Thoracic aorta (tissue), 2 donors: ENCODE results near the gene WDR27. TPM values are rescaled to one million over a fixed set of nuclear protein-coding genes. Genes with fewer than 3 reads are reported as not detected.

ENCODE experiments used
- ATAC-seq: fragments of 150-250 bp; one replicate; pipeline ENCODE4 v1.8.0; 2017; ENCODE audit warnings: low read depth; ENCODE audit not compliant: insufficient number of reproducible peaks, low FRiP score
- DNase-seq: peaks from one replicate; pipeline ENCODE4 v3.0.0-alpha.2; 2020; ENCODE audit warnings: low spot score
- H3K27ac ChIP-seq, 2 donors: fragments of 200-600 bp; sonication (generic); 1 replicate in 1 of 2; 2 replicates in 1 of 2; pipeline ENCODE4 v1.5.1; 2016; ENCODE audit warnings: mild to moderate bottlenecking in 2 of 2, moderate library complexity in 2 of 2
- H3K27me3 ChIP-seq: fragments of 200-600 bp; sonication (generic); replicated peaks from 2 replicates; pipeline ENCODE4 v1.6.0; 2016; ENCODE audit warnings: mild to moderate bottlenecking; ENCODE audit not compliant: insufficient read depth
- H3K36me3 ChIP-seq: fragments of 200-600 bp; sonication (generic); one replicate; pipeline ENCODE4 v1.5.1; 2016
- H3K4me1 ChIP-seq, 2 donors: fragments of 200-600 bp; sonication (generic); 1 replicate in 1 of 2; 2 replicates in 1 of 2; pipeline versions ENCODE4 v1.5.1 to v1.6.0; 2016; ENCODE audit warnings: low read depth in 2 of 2, mild to moderate bottlenecking in 1 of 2; ENCODE audit not compliant: control insufficient read depth in 1 of 2
- H3K4me3 ChIP-seq: fragments of 200-600 bp; sonication (generic); 2 replicates; pipeline ENCODE4 v1.5.1; 2016; ENCODE audit warnings: mild to moderate bottlenecking
- H3K9me3 ChIP-seq: fragments of 200-600 bp; sonication (generic); 2 replicates; pipeline ENCODE4 v1.5.1; 2016
- CTCF ChIP-seq: fragments of 200-600 bp; sonication (generic); IDR thresholded peaks from one replicate; pipeline ENCODE4 v1.5.1; 2019; ENCODE audit warnings: antibody characterized with exemption
- total RNA-seq, 2 donors: library from RNA; depleted of rRNA; stranded (reverse); fragments of >200 nt; gene quantifications; one replicate each; pipeline versions ENCODE4 v1.1.0 to v1.2.3, GENCODE V29; 2016

The WDR27 gene
- total RNA-seq, 2 donors from 2014 or later = 22.5 to 48.2 TPM

GRCh38 chr6:169720207-169720855 is 18.5 kb upstream of the WDR27 start:
- Histone ChIP-seq H3K4me3 (no peak overlapping the region), H3K27me3 (no peaks in the 10 kb centered on the region), H3K9me3 (no peaks in the 10 kb centered on the region), H3K36me3 (peaks cover under 1% of the 10 kb centered on the region), H3K27ac (no peak overlapping the region), H3K4me1 (peaks cover 22% of the 10 kb centered on the region in 2 donors)
- TF ChIP-seq CTCF = no peak
- ATAC-seq = no peak
- no peak for DNase-seq

- no peak for DNase-seq
- TF ChIP-seq CTCF = no peak
- Histone ChIP-seq H3K27me3 (no peaks in the 10 kb centered on the region), H3K36me3 (peaks cover 12% of the 10 kb centered on the region), H3K4me3 (no peak overlapping the region), H3K27ac (no peak overlapping the region), H3K9me3 (no peaks in the 10 kb centered on the region), H3K4me1 (peaks cover 16 to 22% of the 10 kb centered on the region in 2 donors)
- ATAC-seq = no peak
Observed at GRCh38 chr6:169719117-169719516, 17.3 kb upstream of the WDR27 start.

GRCh38 chr6:169714595-169714994 is 12.8 kb upstream of the WDR27 start:
- Histone ChIP-seq H3K9me3 (no peaks in the 10 kb centered on the region), H3K27ac (no peak overlapping the region), H3K4me1 (no peaks in the 10 kb centered on the region), H3K4me3 (no peak overlapping the region), H3K36me3 (peaks cover 24% of the 10 kb centered on the region), H3K27me3 (no peaks in the 10 kb centered on the region)
- no peak for TF ChIP-seq CTCF
- ATAC-seq (no peak), DNase-seq (no peak)

- Histone ChIP-seq H3K9me3 (no peaks in the 10 kb centered on the region), H3K27me3 (no peaks in the 10 kb centered on the region), H3K4me3 (no peak overlapping the region), H3K4me1 (no peaks in the 10 kb centered on the region), H3K27ac (no peak overlapping the region), H3K36me3 (peaks cover 24% of the 10 kb centered on the region)
- ATAC-seq (no peak), DNase-seq (no peak)
- no peak for TF ChIP-seq CTCF
Observed at GRCh38 chr6:169714178-169714577, 12.3 kb upstream of the WDR27 start.

GRCh38 chr6:169710009-169710408 is 8.2 kb upstream of the WDR27 start:
- Histone ChIP-seq H3K4me3 (no peak overlapping the region), H3K9me3 (no peaks in the 10 kb centered on the region), H3K27me3 (no peaks in the 10 kb centered on the region), H3K4me1 (no peaks in the 10 kb centered on the region), H3K36me3 (peaks cover 21% of the 10 kb centered on the region), H3K27ac (no peak overlapping the region)
- ATAC-seq = no peak
- no peak for TF ChIP-seq CTCF
- DNase-seq = no peak
